ENCODE data around the gene RNF152.

DNA sequence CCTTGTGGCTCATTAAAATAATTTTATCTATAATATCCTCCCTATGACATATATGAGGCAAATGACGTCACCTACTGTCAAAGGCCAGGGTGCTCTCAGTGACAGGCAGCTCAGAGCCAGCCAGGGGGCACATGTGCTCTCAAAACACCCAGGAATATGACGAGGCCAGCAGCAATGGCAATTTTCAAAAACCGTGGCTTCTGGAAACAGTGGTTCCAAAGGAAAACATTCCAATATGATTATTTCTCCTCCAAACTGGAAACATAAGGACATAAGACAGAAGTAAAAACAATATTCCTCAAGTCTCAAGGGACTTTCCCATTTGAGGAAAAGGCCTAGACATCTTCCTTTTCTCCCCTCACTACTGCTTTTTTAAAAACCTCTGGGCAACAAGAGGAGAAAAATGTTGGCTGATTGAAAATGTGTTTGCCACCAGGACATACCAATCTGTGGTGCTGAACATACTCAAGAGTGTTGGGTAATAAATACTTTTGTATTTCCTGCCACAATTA lies 40.8 kb downstream of the RNF152 start:
- no peak for TF ChIP-seq CTCF (IDR thresholded peaks at IDR 0.05)
- TF ChIP-seq POLR2A (IDR thresholded peaks at IDR 0.05) = no peak
- no peak for TF ChIP-seq EP300 (IDR thresholded peaks at IDR 0.05)
- no peak for TF ChIP-seq POLR2AphosphoS5 (IDR thresholded peaks at IDR 0.05)

Measured in stomach (tissue), 4 donors.